GM19372 (cell line): ENCODE data around the gene INPP5E.
"Not testable (repeated sequence)": the region's sequence is repeated elsewhere in the genome, so short reads cannot be mapped to it uniquely, and the experiment has no call there.

Experiments used
- ATAC-seq: cut with Tn5 transposase; IDR thresholded peaks from one replicate; pipeline ENCODE4 v1.9.1; 2021; ENCODE audit warnings: mild to moderate bottlenecking, low read depth, moderate library complexity; ENCODE audit not compliant: unreplicated experiment

The INPP5E gene

DNA sequence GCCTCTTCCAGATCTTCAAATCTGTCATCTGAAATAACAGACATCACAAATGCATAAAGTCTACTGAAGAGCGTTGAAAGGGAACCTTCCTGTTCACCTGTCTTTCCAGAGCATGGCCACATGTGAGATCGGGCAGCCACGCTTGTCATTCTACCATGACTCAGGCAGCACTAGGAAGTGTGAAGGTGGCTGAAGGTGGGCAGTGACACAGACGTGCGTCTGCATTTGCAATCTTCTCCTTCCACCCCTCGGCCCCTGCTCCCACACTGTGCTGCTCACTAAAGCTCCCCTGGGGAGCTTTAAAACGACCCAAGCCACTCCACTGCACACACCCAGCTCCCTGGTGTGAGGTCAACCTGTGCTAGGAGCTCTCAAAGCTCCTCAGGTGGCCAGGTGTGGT lies 31.7 kb downstream of the INPP5E start:
- ATAC-seq = no peak

DNA sequence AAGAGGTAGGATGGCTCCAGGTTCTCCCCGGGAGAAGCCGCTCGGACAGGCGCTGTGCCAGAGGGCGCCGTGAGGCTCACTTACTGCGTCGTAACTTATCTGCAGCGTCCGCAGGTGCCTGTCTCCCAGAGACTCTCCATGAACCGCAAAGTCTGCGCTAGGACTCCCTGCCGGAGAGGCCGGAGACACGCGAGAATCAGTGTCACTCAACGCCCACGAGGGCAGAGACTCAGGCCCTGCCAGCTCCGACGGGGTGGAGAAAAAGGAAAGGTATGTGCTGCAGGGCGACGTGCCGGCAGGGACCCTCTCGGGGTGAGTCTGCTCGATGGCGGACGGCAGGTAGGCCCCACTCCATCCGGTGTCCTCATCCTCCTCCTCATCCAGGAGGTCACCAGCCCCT lies 32.6 kb downstream of the INPP5E start:
- ATAC-seq = not testable (repeated sequence)

DNA sequence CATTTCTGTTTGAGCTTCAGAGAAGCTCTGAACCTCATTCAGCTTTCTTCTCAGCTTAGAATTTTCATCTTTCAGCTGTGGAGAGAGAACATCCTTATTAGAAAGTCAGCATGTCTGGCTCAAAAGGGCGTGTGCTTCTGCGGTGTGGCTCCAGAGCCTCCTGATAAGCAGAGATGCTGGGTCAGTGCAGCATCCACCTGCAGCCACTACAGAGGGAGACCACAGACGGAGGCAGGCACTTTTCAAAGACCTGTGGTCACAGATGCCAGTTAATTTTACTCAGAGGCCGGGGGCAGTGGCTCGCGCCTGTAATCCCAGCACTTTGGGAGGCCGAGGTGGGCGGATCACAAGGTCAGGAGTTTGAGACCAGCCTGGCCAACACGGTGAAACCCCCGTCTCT lies 33.7 kb downstream of the INPP5E start:
- ATAC-seq = not testable (repeated sequence)

DNA sequence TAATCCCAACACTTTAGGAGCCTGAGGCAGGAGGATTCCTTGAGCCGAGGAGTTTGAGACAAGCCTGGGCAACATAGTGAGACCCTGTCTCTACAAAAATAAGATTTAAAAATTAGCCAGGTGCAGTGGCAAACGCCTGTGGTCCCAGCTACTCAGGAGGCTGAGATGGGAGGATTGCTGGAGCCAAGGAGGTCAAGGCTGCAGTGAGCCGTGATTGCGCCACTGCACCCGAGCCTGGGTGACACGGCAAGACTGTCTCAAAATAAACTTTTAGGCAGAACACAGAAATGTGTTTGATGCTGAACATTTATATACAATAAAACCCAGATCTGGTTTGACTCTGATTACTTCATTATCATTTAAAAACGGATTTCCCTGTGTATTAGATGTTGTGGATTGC lies 34.2 kb downstream of the INPP5E start:
- no peak for ATAC-seq

DNA sequence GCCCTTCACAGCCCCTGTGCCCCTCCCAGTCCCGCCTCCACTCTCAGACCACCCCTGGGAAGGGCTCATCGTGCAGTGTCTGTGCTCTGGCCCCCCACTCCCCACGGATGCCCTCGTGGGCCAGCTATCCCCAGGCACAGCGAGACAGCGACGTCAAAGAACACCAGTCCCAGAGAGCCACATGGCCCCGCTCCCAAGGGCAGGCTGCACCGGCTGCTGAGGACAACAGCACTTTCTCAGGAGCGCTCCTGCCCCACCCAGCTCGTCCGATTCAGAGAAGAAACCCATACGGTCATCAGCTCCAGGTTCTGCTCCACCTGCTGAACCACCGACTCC lies 34.9 kb downstream of the INPP5E start:
- no peak for ATAC-seq

DNA sequence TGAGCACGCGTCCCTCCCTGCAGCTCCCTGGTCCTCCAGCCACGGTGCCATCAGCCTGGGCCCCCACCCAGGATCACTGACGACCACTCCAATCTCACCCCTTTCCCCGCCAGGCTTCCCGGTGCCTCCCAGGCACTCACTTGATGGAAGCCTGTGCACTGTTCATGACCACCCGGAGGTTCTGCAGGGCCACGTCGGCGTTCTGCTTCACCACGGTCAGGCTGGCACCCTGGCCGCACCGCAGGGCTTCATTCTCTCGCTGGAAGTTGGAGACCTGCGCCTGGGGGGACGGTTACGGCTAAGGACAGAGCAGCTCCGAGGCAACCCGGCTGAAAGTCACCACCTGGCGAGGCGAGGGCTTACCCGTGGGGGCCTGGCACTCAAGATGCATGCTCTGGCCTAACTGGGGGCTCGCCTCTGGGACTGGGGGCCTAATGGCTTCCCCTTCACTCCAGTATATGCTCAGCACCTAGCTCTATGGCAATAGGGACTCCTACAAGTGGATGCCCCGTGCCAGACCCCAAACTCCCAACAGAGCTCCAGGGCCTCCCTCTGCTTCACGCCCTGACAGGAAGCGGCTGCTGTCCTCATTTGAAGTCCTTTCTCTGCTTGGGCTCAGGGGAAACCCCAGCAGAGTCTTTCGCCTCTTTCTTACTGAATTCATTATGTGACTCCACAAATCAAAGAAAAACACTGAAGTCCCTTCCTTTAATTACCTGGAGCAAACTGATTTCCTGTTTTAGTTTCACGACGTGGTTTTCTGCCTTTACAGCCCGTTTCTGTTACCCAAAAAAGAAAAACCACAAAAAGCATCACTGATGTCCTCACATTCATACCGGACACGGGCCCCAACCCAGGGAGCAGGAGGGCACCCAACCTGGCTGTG lies 35.5 kb downstream of the INPP5E start:
- no peak for ATAC-seq

DNA sequence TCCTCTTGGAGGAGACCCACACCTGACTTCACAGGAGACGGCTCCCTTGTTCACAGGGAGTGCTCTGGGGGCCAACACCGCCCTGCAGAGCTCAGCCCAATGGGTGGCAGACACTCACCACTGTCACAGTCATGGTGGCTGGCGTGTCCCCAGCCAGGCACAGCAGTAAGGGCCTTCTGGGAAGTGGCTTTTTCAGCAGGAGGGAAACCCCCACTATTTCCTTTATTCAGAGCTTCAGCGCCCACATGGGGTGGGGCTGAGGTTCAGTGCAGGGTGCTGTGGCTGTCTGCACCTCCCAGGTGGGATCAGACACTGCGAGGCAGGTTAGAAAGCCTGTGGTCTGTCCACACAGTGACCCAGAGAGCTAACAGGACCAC lies 36.1 kb downstream of the INPP5E start:
- no peak for ATAC-seq

DNA sequence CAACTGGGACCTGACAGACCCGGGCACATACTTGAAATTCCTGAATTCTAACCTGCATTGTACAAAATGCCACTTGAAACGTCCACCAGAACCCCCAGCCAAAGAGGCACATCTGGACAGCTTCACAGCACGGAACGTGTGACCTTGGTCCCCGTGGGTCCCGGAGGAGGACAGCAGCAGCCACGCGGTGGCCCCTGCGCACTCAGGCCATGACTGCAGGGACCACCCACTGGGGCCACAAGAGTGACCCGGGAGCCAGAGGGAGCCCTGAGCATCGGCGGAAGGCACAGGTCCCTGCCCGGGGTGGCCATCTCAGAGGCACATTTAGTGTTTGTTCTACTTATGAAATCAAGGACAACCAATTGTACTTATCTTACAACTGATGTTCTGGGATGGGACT lies 37.6 kb downstream of the INPP5E start:
- no peak for ATAC-seq

DNA sequence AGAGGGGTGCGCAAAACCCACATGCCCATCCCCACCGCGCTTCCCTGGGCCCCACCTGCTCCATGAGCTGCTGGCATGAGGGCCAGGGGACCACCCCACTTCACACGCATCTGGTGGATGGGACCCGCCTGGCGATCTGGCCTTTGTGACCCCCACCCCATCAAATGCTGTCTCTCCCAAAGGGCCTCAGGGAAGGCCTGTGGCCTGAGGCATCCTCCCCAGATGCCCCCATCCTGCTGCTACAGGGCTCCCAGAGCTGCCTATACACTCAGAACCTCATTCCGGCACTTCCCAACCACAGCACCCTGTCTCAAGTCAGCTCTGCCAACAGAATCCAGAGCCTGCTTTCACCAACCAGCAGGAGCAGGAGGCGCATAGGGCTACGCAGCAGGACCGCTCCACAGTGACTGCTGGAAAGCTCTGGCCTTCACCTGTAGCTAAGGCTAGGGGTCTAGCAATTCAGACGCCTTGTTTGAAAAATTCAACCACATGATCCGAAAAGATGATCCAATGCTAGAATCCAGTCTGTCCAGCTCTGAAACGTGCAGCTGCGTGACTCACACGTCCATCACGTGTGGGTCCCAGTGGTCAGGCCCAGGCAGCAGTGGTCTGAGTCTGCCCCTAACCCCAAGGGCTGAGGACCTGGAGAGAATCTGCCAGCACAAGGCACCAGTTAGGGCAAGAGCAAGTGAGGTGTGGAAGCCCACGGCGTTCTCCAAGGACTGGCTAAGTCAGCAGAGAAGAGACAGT lies 38.3 kb downstream of the INPP5E start:
- ATAC-seq = no peak

DNA sequence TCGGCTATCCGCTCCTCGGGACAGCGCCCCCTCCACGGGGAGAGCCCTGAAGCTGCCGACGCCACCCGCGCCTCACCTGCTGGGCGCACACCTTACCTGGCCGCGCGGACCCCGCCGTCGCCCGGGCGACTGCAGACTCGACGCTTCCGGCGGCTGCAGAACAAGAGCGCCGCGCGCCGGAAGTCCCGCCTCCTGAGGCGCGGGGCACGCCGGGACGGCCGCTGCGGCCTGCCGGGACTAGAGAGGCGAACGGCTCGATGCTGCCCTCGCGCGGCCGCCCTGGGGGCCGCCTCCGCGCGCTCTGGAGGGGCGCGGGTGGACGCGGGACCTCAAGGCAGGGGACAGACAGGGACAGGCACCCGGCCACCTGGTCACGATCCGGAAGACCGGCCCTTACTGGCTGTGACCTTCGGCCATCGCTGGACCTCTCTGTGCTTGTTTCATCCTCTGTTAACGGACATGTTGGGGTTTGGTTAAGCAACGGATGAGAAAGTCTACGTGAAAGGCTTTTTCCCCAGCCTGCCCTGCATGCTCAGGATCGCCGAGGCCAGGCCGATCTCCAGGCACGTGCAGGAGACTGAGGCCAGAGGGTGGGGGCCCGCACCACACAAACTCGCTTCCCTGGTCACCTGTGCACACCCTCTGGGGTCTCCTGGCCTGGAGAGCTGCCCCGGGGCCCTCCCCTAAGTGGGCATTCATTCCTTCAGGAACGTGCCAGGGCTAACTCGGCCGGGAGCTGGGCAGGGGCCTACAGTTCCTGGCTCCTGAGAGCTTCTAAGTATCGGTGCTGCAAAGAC lies 39.4 kb downstream of the INPP5E start, which contains the start of gene SNAPC4:
Gene SNAPC4 (minus strand): TSS at position 133 of the 797 bp plus-strand sequence. CDS start 1,742 bp downstream, outside the sequence.
- ATAC-seq = peak; percentile 57

DNA sequence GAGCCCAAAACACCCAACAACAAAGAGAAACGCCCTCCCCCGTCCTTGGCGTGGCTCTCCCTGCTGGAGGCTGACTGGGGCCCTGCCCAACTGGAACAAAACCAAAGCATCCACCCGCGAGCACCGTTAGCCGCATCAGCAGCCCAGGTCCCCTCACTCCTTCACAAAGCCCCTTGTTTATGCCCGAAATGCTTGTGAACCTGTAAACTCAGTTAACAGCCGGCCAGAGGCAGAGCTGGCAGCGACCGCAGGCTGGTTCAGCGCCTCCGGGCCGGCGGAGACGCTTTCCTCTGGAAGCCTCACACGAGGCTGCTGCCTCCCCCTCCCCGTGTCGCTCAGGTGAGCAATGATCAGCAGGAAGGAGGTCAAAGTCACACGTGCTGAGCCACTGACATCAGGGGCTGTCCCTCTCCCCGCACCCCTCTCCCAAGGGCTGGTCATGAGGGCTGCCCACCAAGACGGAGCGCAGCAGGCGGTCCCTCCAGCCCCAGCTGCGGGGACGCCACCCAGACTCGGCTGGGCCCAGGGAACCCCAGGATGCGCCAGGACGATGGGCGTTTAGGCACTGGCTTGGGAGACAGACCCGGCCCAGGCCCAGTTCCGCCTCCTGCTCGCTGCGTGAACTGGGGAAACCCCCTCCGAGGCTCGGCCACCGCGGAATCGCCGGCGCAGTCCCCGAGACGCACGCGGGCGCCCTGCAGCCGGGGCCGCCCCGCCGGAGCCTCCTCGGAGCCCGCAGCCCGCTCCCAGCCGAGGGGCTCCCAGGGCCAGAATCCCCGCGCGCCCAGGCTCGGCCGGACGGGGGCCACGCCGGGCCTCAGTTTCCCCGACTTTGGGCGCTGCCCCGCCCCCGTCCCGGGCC lies 40.2 kb downstream of the INPP5E start:
- ATAC-seq = peak; percentile 41

DNA sequence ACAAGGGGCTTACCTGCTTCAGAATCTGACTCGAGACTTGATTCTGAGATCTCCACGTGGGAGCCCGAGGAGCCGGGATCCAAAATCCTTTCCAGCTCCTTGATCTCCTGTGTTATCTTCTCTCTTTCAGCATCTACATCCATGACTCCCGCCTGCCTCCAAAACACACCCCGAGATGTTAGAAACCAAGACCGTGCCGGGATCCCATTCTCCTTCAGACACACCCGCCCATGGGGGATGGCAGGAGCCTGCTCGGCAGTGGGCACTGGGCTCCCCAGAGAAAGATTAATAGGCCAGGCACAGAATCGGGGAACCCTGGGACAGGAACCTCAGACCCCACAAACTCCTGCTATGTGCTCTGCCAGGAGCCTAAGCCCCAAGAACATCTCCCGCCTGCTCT lies 41.4 kb downstream of the INPP5E start:
- ATAC-seq = no peak

DNA sequence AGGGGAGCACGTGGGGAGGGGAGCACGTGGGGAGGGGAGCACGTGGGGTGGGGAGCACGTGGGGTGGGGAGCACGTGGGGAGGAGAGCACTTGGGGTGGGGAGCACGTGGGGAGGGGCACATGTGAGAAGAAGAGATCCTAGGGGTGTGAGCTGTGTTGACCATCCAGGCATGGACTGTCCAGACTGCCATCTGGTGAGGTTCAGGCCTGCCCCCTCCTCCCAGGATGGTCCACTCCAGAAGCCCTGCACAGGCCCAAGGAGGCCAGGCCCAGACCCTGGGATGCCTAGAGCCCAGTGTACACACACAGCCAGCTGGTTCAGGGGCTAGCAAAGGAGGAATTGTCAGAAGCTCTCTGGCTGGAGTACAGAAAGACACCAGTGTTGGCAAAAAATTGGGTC lies 42.0 kb downstream of the INPP5E start:
- no peak for ATAC-seq

DNA sequence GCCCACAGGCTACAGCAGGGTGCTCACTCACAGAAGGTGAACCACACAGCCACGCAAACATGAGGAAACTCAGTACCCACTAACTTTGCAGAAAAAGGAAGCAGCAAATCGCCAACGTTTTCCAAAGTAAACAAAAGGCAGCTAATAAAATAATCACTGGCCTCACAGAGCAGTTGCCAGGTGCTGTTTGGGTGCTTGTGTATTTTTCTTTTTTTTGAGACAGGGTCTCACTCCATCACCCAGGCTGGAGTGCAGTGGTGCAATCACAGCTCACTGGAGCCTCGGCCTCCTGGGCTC lies 43.5 kb downstream of the INPP5E start:
- no peak for ATAC-seq

DNA sequence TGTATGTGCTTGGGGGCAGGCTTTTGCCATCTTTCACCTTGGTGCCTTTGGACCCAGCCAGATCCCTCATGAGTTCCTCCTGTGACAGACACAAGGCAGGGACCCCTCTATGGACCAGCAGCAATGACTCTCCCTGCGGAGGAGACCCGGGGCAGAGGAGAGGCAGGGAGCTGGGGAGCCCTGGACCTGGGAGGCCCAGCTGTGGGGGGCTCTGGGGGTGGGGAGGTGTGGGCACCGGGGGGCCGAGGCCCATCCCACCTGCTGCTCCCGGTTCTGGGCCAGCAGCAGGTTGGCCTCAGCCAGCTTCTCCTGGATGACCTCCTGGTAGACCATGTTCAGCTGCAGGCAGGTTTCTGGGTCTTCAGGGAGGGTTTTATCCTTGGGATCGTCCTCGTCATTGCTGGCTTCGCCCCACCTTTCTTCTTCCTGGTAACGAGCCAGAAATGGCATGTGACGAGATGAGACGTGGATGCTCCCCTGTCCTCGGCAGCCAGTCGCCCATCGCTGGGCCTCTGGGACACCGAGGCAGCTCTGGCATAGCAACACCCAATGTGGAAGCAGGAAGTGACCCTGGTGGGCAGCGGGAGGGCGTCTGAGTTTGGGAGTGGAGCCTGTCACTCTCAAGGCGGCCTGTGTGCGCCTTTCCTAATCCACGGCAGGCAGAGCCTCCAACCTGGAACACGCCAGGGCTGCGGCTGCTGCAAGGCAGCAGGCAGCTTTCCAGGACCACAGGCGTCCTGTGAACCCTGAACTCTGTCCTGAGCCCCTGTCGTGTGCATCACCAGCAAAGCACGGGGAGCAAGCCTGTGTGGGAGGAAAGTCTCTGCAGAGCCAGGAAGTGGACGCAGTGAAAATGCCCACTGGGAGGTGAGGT lies 44.1 kb downstream of the INPP5E start:
- no peak for ATAC-seq

DNA sequence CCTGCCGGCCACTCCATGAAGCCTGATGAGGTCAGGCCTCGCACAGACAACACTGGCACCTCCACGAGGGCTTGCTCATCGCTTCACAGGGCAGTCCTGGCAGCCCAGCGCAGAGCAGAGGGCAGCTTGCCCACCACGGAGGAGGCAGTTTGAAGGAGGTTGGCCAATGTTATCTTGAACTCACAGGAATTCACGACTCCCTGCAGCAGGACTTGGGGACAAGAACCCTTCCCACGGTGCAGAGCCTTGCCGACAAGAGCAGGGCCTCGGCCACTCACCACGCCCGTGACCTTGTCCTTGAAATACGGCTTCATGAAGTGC lies 44.7 kb downstream of the INPP5E start:
- no peak for ATAC-seq

DNA sequence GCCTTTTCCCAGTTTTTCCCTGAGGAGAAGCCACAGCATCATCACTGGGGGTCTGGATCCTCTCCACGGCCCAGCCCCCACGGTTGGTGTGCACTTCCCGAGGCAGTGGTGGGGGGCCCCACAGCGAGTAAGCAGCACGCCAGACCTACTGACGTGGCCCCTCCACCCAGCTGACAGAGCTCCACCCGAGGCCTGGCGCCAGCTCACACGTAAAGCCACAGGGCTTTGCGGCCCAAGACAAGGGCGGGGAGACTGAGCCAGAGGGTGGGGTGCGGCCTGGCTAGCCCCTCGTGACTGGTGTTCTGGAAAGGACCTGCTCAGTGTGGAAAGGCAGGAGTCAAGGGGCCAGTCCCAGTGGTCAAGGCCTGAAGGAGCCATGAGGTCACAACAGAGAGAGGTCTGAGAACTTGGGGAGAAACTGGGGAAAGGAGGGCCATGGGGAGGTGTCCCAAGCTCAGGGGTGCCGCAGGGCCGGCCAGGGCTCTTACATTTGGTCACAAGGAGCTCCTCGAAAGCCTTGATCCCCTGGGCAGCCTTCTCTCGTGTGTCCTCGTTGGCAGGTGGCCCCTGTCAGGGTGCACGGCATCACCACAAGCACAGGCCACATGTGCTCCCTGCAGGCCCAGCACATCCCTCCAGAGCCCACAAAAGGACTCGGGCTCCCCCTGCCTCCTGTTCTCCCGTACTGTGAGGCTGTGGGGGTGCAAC lies 45.2 kb downstream of the INPP5E start:
- no peak for ATAC-seq

DNA sequence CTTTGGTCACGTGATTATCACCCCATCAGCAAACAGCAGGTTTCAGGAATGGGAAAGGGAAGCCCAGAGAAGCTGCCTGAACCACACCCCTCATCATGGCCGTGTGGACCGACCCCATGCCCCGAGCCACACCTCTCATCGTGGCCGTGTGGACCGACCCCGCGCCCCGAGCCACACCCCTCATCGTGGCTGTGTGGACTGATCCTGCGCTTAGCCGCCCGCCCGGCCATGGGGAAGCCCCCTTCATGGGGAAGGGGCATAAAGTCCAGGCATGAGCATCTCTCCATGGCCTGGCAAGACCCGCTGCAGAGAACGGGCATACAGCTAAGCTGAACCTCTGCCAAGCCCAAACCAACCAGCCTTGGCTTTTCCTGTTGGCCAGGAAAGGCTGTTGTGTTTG lies 46.1 kb downstream of the INPP5E start:
- no peak for ATAC-seq
